Skin epidermis (tissue), 12 donors: Measurements from ENCODE around the gene ELOVL7.
"Not testable (repeated sequence)": the region's sequence is repeated elsewhere in the genome, so short reads cannot be mapped to it uniquely, and the experiment has no call there.

ENCODE experiments used
- H3K27ac ChIP-seq, 21 experiments: fragments of 200-600 bp; sonication (generic) in 11 of 21; one replicate each; pipeline ENCODE4 v1.5.0; 2020; ENCODE audit warnings: mild to moderate bottlenecking in 3 of 21, inconsistent platforms in 2 of 21, moderate library complexity in 2 of 21
- H3K4me3 ChIP-seq, 7 experiments: fragments of 200-600 bp; sonication (generic) in 2 of 7; one replicate each; pipeline ENCODE4 v1.5.0; 2020; ENCODE audit warnings: inconsistent platforms in 2 of 7, mild to moderate bottlenecking in 2 of 7, moderate library complexity in 1 of 7

ELOVL7 gene

GRCh38 chr5:60727033-60727679 lies 116.9 kb downstream of the ELOVL7 start:
- Histone ChIP-seq H3K4me3 (no peak overlapping the region), H3K27ac (no peak overlapping the region)

GRCh38 chr5:60724126-60724525 lies 119.9 kb downstream of the ELOVL7 start:
- Histone ChIP-seq H3K4me3 (no peak overlapping the region), H3K27ac (no peak overlapping the region)

- Histone ChIP-seq H3K4me3 (no peak overlapping the region), H3K27ac (no peak overlapping the region)
Measured at GRCh38 chr5:60722416-60722815, 121.7 kb downstream of the ELOVL7 start.

DNA sequence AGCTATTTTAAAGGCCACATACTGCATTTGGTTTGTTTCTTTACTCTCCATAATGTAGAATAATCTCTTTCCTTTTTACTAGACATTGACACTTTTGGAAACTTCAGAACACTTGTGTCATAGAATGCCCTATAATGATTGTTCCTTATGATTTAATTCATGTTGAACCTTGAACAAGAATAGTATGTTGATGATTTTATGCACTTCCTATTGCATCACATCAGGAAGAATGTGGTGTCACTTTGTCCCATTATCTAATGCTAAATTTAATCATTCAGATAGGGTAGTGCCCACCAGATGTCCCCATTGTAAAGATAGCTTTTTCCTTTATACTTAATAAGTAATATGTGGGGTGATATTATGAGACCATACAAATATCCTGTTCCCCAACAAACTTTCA lies 124.7 kb downstream of the ELOVL7 start:
- H3K27ac ChIP-seq, result no peak overlapping the region
- H3K4me3 ChIP-seq, result no peak overlapping the region

GRCh38 chr5:60718166-60718892 lies 125.7 kb downstream of the ELOVL7 start:
- Histone ChIP-seq H3K27ac (peak overlapping the region in 3 of 21 experiments; percentile 42 to 70 (median 62)), H3K4me3 (no peak overlapping the region)

GRCh38 chr5:60715201-60715928 lies 128.7 kb downstream of the ELOVL7 start:
- not testable (repeated sequence) for H3K27ac ChIP-seq, H3K4me3 ChIP-seq

GRCh38 chr5:60712950-60713349 lies 131.1 kb downstream of the ELOVL7 start:
- Histone ChIP-seq H3K4me3 (no peak overlapping the region), H3K27ac (no peak overlapping the region)

GRCh38 chr5:60711892-60712291 lies 132.2 kb downstream of the ELOVL7 start:
- not testable (repeated sequence) for H3K27ac ChIP-seq, H3K4me3 ChIP-seq

- Histone ChIP-seq H3K4me3 (no peak overlapping the region), H3K27ac (no peak overlapping the region)
Measured at GRCh38 chr5:60710362-60710761, 133.7 kb downstream of the ELOVL7 start.

- H3K4me3 ChIP-seq, result no peak overlapping the region
- no peak overlapping the region for H3K27ac ChIP-seq
Measured at GRCh38 chr5:60705144-60705543, 138.9 kb downstream of the ELOVL7 start.

- Histone ChIP-seq H3K4me3 (no peak overlapping the region), H3K27ac (no peak overlapping the region)
Measured at GRCh38 chr5:60703944-60704343, 140.1 kb downstream of the ELOVL7 start.
